Loucy (cell line): ENCODE measurements around the gene LSM3.

Experiments
- EZH2phosphoT487 ChIP-seq: fragments of 200-600 bp; IDR thresholded peaks from 2 replicates; pipeline ENCODE4 v1.6.1; 2018; ENCODE audit warnings: antibody characterized with exemption, mild to moderate bottlenecking, moderate library complexity, borderline replicate concordance
- TF ChIP-seq, protein P1 (sequence below): fragments of 200-600 bp; sonication (generic); conservative IDR thresholded peaks from 2 replicates; pipeline ENCODE4 v1.5.1; 2014; ENCODE audit warnings: mild to moderate bottlenecking, antibody characterized with exemption, low read length

GRCh38 chr3:14241716-14242115 lies 63.1 kb downstream of the LSM3 start:
- TF ChIP-seq, protein P1, sequence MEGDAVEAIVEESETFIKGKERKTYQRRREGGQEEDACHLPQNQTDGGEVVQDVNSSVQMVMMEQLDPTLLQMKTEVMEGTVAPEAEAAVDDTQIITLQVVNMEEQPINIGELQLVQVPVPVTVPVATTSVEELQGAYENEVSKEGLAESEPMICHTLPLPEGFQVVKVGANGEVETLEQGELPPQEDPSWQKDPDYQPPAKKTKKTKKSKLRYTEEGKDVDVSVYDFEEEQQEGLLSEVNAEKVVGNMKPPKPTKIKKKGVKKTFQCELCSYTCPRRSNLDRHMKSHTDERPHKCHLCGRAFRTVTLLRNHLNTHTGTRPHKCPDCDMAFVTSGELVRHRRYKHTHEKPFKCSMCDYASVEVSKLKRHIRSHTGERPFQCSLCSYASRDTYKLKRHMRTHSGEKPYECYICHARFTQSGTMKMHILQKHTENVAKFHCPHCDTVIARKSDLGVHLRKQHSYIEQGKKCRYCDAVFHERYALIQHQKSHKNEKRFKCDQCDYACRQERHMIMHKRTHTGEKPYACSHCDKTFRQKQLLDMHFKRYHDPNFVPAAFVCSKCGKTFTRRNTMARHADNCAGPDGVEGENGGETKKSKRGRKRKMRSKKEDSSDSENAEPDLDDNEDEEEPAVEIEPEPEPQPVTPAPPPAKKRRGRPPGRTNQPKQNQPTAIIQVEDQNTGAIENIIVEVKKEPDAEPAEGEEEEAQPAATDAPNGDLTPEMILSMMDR: no peak
- TF ChIP-seq EZH2phosphoT487: no peak
